Measurements from ENCODE around the gene DDX51. TPM values are rescaled to one million over a fixed set of nuclear protein-coding genes. Genes with fewer than 3 reads are reported as not detected.

DDX51 gene
- total RNA-seq, 1 experiment from 2014 or later = 7.5 TPM

GRCh38 chr12:132179431-132180362, 35.6 kb upstream of the DDX51 start:
- DNase-seq (ENCODE audit: low read depth) = no peak

GRCh38 chr12:132178801-132179401, 34.8 kb upstream of the DDX51 start:
- no peak for DNase-seq (ENCODE audit: low read depth)

- DNase-seq (ENCODE audit: low read depth) = no peak
Observed at GRCh38 chr12:132178316-132178715, 34.2 kb upstream of the DDX51 start.

GRCh38 chr12:132176920-132177551, 32.9 kb upstream of the DDX51 start:
- no peak for DNase-seq (ENCODE audit: low read depth)

- DNase-seq (ENCODE audit: low read depth) = no peak
Observed at GRCh38 chr12:132176385-132176919, 32.3 kb upstream of the DDX51 start.

GRCh38 chr12:132175496-132176384, 31.6 kb upstream of the DDX51 start:
- no peak for DNase-seq (ENCODE audit: low read depth)

- DNase-seq (ENCODE audit: low read depth) = no peak
Observed at GRCh38 chr12:132174839-132175490, 30.8 kb upstream of the DDX51 start.

- no peak for DNase-seq (ENCODE audit: low read depth)
Observed at GRCh38 chr12:132174015-132174838, 30.1 kb upstream of the DDX51 start.

GRCh38 chr12:132173135-132174014, 29.3 kb upstream of the DDX51 start:
- DNase-seq (ENCODE audit: low read depth) = no peak

GRCh38 chr12:132172619-132173018, 28.5 kb upstream of the DDX51 start:
- DNase-seq (ENCODE audit: low read depth) = no peak

GRCh38 chr12:132171968-132172521, 27.9 kb upstream of the DDX51 start:
- no peak for DNase-seq (ENCODE audit: low read depth)

- DNase-seq (ENCODE audit: low read depth) = no peak
Observed at GRCh38 chr12:132171293-132171967, 27.3 kb upstream of the DDX51 start.

GRCh38 chr12:132170637-132171292, 26.6 kb upstream of the DDX51 start:
- DNase-seq (ENCODE audit: low read depth) = no peak

GRCh38 chr12:132170094-132170636, 26.0 kb upstream of the DDX51 start:
- DNase-seq (ENCODE audit: low read depth) = no peak

- DNase-seq (ENCODE audit: low read depth) = no peak
Observed at GRCh38 chr12:132169376-132169775, 25.3 kb upstream of the DDX51 start.

- no peak for DNase-seq (ENCODE audit: low read depth)
Observed at GRCh38 chr12:132168311-132169031, 24.4 kb upstream of the DDX51 start.
